HepG2 (cell line): ENCODE results near the gene ZDHHC6. TPM values are rescaled to one million over a fixed set of nuclear protein-coding genes. Genes with fewer than 3 reads are reported as not detected.
A peak's percentile ranks its signal among the peaks of the same experiment; 100 is the strongest.

Experiments
- CHCHD3 ChIP-seq: sonication (generic); formaldehyde crosslinking; IDR thresholded peaks from 2 replicates; pipeline ENCODE4 v1.8.0; 2022; ENCODE audit warnings: mild to moderate bottlenecking, missing genetic modification reagents, moderate library complexity
- FOXP1 ChIP-seq, 2 experiments: fragments of 450-650 bp in 1 of 2; IDR thresholded peaks; 2 replicates each; pipeline ENCODE4 v1.6.1; 2017 to 2018; ENCODE audit warnings: antibody characterized with exemption in 1 of 2
- MTF2 ChIP-seq: sonication (generic); formaldehyde crosslinking; IDR thresholded peaks from 2 replicates; pipeline ENCODE4 v1.5.0; 2020; ENCODE audit warnings: missing genetic modification reagents, borderline replicate concordance
- NR2F1 ChIP-seq, 2 experiments: fragments of 450-650 bp in 1 of 2; formaldehyde crosslinking in 1 of 2; IDR thresholded peaks; 2 replicates each; pipeline versions ENCODE4 v1.5.0 to v1.6.1; 2016 to 2020; ENCODE audit warnings: mild to moderate bottlenecking in 1 of 2, missing compliant biosample characterization in 1 of 2, missing genetic modification reagents in 1 of 2, moderate library complexity in 1 of 2
- RBM39 ChIP-seq: fragments of 200-400 bp; formaldehyde crosslinking; IDR thresholded peaks from one replicate; pipeline ENCODE4 v1.6.1; 2018; ENCODE audit warnings: antibody characterized with exemption, mild to moderate bottlenecking, low read depth, low read length; ENCODE audit not compliant: poor library complexity, severe bottlenecking
- SP5 ChIP-seq: IDR thresholded peaks from 2 replicates; pipeline ENCODE4 v1.6.1; 2016; ENCODE audit warnings: low read depth, borderline replicate concordance
- TAF1 ChIP-seq: sonication (generic); formaldehyde crosslinking; IDR thresholded peaks from 2 replicates; pipeline ENCODE4 v1.4.0; 2020; ENCODE audit warnings: missing genetic modification reagents
- TBX3 ChIP-seq: fragments of 450-650 bp; IDR thresholded peaks from 2 replicates; pipeline ENCODE4 v1.6.1; 2017; ENCODE audit warnings: antibody characterized with exemption, mild to moderate bottlenecking, inconsistent platforms, borderline replicate concordance
- ZFP90 ChIP-seq: sonication (generic); formaldehyde crosslinking; IDR thresholded peaks from 2 replicates; pipeline ENCODE4 v1.8.0; 2022; ENCODE audit warnings: missing genetic modification reagents, mild to moderate bottlenecking, inconsistent platforms, borderline replicate concordance
- ZNF326 ChIP-seq: sonication (generic); formaldehyde crosslinking; IDR thresholded peaks from 2 replicates; pipeline ENCODE4 v1.4.0; 2020; ENCODE audit warnings: missing genetic modification reagents, borderline replicate concordance
- ZNF496 ChIP-seq: sonication (generic); formaldehyde crosslinking; IDR thresholded peaks from 2 replicates; pipeline ENCODE4 v1.8.1; 2023; ENCODE audit warnings: mild to moderate bottlenecking, moderate library complexity, missing genetic modification reagents; ENCODE audit not compliant: insufficient replicate concordance
- ZNF773 ChIP-seq: sonication (generic); formaldehyde crosslinking; IDR thresholded peaks from 2 replicates; pipeline ENCODE4 v1.4.0; 2020; ENCODE audit warnings: missing genetic modification reagents, borderline replicate concordance
- polyA plus RNA-seq, 8 experiments: library from polyadenylated mRNA; depleted of rRNA in 3 of 8; stranded (reverse) in 7 of 8; unstranded in 1 of 8; fragments of >200 nt; fragmentation: Illumina TruSeq in 4 of 8; extraction: Trizol in 4 of 8; gene quantifications; 2 replicates each; pipeline versions ENCODE4 v1.2.1 to v1.2.3, GENCODE V29; 2011 to 2016; ENCODE audit warnings: low read depth in 4 of 8, missing spikeins in 1 of 8, mixed read lengths in 1 of 8; ENCODE audit not compliant: insufficient read depth in 1 of 8
- total RNA-seq, 5 experiments: library from RNA; depleted of rRNA; stranded (reverse); fragments of >200 nt; fragmentation: Illumina TruSeq; extraction: Trizol; gene quantifications; 2 replicates each; pipeline ENCODE4 v1.2.3, GENCODE V29; 2016; ENCODE audit warnings: low read depth in 1 of 5
- TF ChIP-seq, protein P1 (sequence below): sonication (generic); formaldehyde crosslinking; IDR thresholded peaks from 2 replicates; pipeline ENCODE4 v1.4.0; 2020; ENCODE audit warnings: mild to moderate bottlenecking, missing genetic modification reagents, borderline replicate concordance
- TF ChIP-seq, protein P2 (sequence below), 2 experiments: fragments of 450-650 bp in 1 of 2; sonication (generic) in 1 of 2; formaldehyde crosslinking in 1 of 2; IDR thresholded peaks; 2 replicates each; pipeline versions ENCODE4 v1.6.1 to v1.8.0; 2016 to 2022; ENCODE audit warnings: antibody characterized with exemption in 1 of 2, mild to moderate bottlenecking in 1 of 2, missing genetic modification reagents in 1 of 2
- TF ChIP-seq, protein P3 (sequence below): sonication (generic); formaldehyde crosslinking; IDR thresholded peaks from 2 replicates; pipeline ENCODE4 v1.8.1; 2023; ENCODE audit warnings: mild to moderate bottlenecking, missing genetic modification reagents

ZDHHC6 gene
- total and polyA plus RNA-seq, 2 of the 13 experiments (the other 11 are each of a cell fraction or from before 2014, with no cell fraction given): 20.9 to 49.4 TPM

DNA sequence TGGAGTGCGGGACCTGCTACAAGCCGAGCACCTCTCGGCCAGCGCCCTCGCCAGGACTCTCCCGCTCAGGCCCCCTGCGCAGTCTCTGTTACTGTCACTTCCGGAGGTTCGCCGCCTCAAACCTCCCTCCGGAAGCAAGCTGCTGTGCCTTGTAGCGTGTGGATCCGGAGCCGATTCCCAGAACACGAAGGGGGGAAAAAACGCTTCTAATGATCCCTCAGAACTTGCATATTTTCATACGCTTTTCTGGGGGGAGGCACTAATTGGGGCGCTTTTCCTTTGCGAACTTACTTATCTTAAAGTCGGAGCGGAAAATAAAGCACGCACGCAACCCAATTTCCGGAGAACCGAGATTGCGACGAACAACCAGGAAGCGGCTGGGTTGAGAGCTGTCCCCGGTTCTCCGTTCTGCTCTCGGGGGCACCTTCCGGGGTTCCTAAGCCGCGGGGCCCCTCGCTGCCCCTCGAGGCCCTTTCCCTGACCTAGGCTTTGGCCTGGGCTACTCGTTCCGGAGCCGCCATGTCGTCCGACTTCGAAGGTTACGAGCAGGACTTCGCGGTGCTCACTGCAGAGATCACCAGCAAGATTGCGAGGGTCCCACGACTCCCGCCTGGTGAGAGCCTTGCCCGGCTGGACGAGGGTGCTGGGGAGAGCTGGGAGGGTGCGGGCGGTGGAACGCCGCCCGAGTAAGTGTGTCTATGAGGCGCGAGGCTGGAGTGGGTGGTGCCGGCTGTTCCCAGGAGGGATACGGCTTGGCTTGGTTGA, at the start of gene ZDHHC6, which contains the start of gene VTI1A (continued):
- TF ChIP-seq, protein P1, sequence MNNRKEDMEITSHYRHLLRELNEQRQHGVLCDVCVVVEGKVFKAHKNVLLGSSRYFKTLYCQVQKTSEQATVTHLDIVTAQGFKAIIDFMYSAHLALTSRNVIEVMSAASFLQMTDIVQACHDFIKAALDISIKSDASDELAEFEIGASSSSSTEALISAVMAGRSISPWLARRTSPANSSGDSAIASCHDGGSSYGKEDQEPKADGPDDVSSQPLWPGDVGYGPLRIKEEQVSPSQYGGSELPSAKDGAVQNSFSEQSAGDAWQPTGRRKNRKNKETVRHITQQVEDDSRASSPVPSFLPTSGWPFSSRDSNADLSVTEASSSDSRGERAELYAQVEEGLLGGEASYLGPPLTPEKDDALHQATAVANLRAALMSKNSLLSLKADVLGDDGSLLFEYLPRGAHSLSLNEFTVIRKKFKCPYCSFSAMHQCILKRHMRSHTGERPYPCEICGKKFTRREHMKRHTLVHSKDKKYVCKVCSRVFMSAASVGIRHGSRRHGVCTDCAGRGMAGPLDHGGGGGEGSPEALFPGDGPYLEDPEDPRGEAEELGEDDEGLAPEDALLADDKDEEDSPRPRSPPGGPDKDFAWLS: peak; percentile 67; the same call in 1 of the 2 replicates
- TF ChIP-seq TBX3 (no peak), NR2F1 (CRISPR knock-in tag; IDR thresholded peaks at IDR 0.05) (peak in 1 of 2 experiments; percentile 54; a peak in 2 of 4 replicates), CHCHD3 (CRISPR knock-in tag) (no peak), ZNF496 (no peak), RBM39 (peak; percentile 38), SP5 (CRISPR knock-in tag) (0 out of 2 replicates have a peak, but pooled peaks have one; percentile 27), MTF2 (no peak), ZFP90 (peak; percentile 75; the same call in 1 of the 2 replicates), FOXP1 (IDR thresholded peaks at IDR 0.05) (no peak), FOXP1 (CRISPR knock-in tag; IDR thresholded peaks at IDR 0.05) (no peak), ZNF326 (CRISPR knock-in tag) (no peak), ZNF773 (CRISPR knock-in tag) (no peak; the same call in 1 of the 2 replicates), TAF1 (CRISPR knock-in tag) (peak; percentile 40; the same call in 1 of the 2 replicates)
- TF ChIP-seq, protein P2, sequence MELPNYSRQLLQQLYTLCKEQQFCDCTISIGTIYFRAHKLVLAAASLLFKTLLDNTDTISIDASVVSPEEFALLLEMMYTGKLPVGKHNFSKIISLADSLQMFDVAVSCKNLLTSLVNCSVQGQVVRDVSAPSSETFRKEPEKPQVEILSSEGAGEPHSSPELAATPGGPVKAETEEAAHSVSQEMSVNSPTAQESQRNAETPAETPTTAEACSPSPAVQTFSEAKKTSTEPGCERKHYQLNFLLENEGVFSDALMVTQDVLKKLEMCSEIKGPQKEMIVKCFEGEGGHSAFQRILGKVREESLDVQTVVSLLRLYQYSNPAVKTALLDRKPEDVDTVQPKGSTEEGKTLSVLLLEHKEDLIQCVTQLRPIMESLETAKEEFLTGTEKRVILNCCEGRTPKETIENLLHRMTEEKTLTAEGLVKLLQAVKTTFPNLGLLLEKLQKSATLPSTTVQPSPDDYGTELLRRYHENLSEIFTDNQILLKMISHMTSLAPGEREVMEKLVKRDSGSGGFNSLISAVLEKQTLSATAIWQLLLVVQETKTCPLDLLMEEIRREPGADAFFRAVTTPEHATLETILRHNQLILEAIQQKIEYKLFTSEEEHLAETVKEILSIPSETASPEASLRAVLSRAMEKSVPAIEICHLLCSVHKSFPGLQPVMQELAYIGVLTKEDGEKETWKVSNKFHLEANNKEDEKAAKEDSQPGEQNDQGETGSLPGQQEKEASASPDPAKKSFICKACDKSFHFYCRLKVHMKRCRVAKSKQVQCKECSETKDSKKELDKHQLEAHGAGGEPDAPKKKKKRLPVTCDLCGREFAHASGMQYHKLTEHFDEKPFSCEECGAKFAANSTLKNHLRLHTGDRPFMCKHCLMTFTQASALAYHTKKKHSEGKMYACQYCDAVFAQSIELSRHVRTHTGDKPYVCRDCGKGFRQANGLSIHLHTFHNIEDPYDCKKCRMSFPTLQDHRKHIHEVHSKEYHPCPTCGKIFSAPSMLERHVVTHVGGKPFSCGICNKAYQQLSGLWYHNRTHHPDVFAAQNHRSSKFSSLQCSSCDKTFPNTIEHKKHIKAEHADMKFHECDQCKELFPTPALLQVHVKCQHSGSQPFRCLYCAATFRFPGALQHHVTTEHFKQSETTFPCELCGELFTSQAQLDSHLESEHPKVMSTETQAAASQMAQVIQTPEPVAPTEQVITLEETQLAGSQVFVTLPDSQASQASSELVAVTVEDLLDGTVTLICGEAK (IDR thresholded peaks at IDR 0.05): peak; percentile 95
- TF ChIP-seq, protein P2 (CRISPR knock-in tag; IDR thresholded peaks at IDR 0.05): no peak
- TF ChIP-seq, protein P3, sequence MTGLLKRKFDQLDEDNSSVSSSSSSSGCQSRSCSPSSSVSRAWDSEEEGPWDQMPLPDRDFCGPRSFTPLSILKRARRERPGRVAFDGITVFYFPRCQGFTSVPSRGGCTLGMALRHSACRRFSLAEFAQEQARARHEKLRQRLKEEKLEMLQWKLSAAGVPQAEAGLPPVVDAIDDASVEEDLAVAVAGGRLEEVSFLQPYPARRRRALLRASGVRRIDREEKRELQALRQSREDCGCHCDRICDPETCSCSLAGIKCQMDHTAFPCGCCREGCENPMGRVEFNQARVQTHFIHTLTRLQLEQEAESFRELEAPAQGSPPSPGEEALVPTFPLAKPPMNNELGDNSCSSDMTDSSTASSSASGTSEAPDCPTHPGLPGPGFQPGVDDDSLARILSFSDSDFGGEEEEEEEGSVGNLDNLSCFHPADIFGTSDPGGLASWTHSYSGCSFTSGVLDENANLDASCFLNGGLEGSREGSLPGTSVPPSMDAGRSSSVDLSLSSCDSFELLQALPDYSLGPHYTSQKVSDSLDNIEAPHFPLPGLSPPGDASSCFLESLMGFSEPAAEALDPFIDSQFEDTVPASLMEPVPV (CRISPR knock-in tag): peak; percentile 65
